B cell (primary cell): ENCODE measurements around the gene ZNF479. TPM values are rescaled to one million over a fixed set of nuclear protein-coding genes. Genes with fewer than 3 reads are reported as not detected.
"Not testable (repeated sequence)": the region's sequence is repeated elsewhere in the genome, so short reads cannot be mapped to it uniquely, and the experiment has no call there.

ENCODE experiments used
- ATAC-seq: fragments of 200-7000 bp; cut with Tn5 transposase; one replicate; pipeline ENCODE4 v1.10.0; 2021; ENCODE audit warnings: low read depth, mild to moderate bottlenecking, moderate number of reproducible peaks, moderate library complexity
- CTCF ChIA-PET: fragments of 350-600 bp; sonication (Branson Sonifier 250); formaldehyde crosslinking; loops from one replicate; lab custom pipeline; 2021; ENCODE audit warnings: antibody characterized with exemption, inconsistent platforms; lab: Charles Lee
- POLR2A ChIA-PET: fragments of 350-600 bp; sonication (Branson Sonifier 250); formaldehyde crosslinking; loops from one replicate; lab custom pipeline; 2021; ENCODE audit warnings: antibody characterized with exemption; lab: Charles Lee
- DNase-seq: peaks from one replicate; pipeline ENCODE4 v3.0.0; 2013
- H2AFZ ChIP-seq: 2 replicates; pipeline ENCODE4 v1.6.1; 2012; ENCODE audit warnings: mild to moderate bottlenecking, low read depth, low read length; ENCODE audit not compliant: insufficient read depth, poor library complexity, severe bottlenecking
- H3K27ac ChIP-seq, 2 donors: 1 replicate in 1 of 2; 2 replicates in 1 of 2; pipeline ENCODE4 v1.5.1; 2012 to 2013; ENCODE audit warnings: low read length in 2 of 2, mild to moderate bottlenecking in 2 of 2, moderate library complexity in 1 of 2
- H3K27me3 ChIP-seq, 4 experiments: fragments of 200-600 bp in 1 of 4; sonication (generic) in 1 of 4; replicated peaks in 1 of 4; 1 replicate in 2 of 4; 2 replicates in 2 of 4; pipeline versions ENCODE4 v1.6.1 to v1.7.0; 2013 to 2016; ENCODE audit warnings: low read length in 3 of 4, mild to moderate bottlenecking in 2 of 4, mixed read lengths in 1 of 4, moderate library complexity in 1 of 4; ENCODE audit not compliant: insufficient read depth in 4 of 4, control insufficient read depth in 3 of 4; ENCODE audit errors: control extremely low read depth in 1 of 4
- H3K36me3 ChIP-seq, 2 experiments: replicated peaks in 1 of 2; 1 replicate in 1 of 2; 2 replicates in 1 of 2; pipeline versions ENCODE4 v1.6.1 to v1.7.1; 2013; ENCODE audit warnings: low read length in 1 of 2; ENCODE audit not compliant: insufficient read depth in 2 of 2, control insufficient read depth in 1 of 2; ENCODE audit errors: control extremely low read depth in 1 of 2, extremely low read depth in 1 of 2
- H3K4me1 ChIP-seq, 2 donors: fragments of 200-600 bp in 1 of 2; sonication (generic) in 1 of 2; 1 replicate in 1 of 2; 2 replicates in 1 of 2; pipeline versions ENCODE4 v1.5.1 to v1.6.1; 2013 to 2017; ENCODE audit warnings: low read length in 2 of 2; ENCODE audit not compliant: control insufficient read depth in 2 of 2, insufficient read depth in 2 of 2
- H3K4me2 ChIP-seq: replicated peaks from 2 replicates; pipeline ENCODE3; 2012; ENCODE audit warnings: mild to moderate bottlenecking, low read depth, low read length; ENCODE audit not compliant: poor library complexity, severe bottlenecking
- H3K4me3 ChIP-seq, 5 experiments: fragments of 200-600 bp in 1 of 5; sonication (generic) in 1 of 5; 1 replicate in 3 of 5; 2 replicates in 2 of 5; pipeline versions ENCODE4 v1.5.1 to v1.7.0; 2011 to 2016; ENCODE audit warnings: low read length in 4 of 5, mild to moderate bottlenecking in 4 of 5, low read depth in 2 of 5, control low read depth in 1 of 5, moderate library complexity in 1 of 5; ENCODE audit not compliant: insufficient read depth in 1 of 5; ENCODE audit errors: control extremely low read depth in 1 of 5, extremely low read depth in 1 of 5
- H3K79me2 ChIP-seq: fragments of 200-600 bp; sonication (generic); one replicate; pipeline ENCODE4 v1.6.0; 2016; ENCODE audit warnings: low read length; ENCODE audit not compliant: control insufficient read depth, insufficient read depth
- H3K9ac ChIP-seq: fragments of 200-600 bp; sonication (generic); 2 replicates; pipeline ENCODE4 v1.6.1; 2017; ENCODE audit warnings: mild to moderate bottlenecking, low read length, moderate library complexity
- H3K9me3 ChIP-seq, 3 donors: one replicate each; pipeline versions ENCODE4 v1.6.1 to v1.7.1; 2013; ENCODE audit warnings: low read length in 2 of 3; ENCODE audit not compliant: control insufficient read depth in 2 of 3, insufficient read depth in 1 of 3; ENCODE audit errors: control extremely low read depth in 1 of 3
- H4K20me1 ChIP-seq: 2 replicates; pipeline ENCODE4 v1.6.0; 2012; ENCODE audit warnings: mild to moderate bottlenecking, low read length; ENCODE audit not compliant: insufficient read depth, control insufficient read depth, poor library complexity, severe bottlenecking
- H3K27ac Mint-ChIP-seq: one replicate; pipeline ENCODE4 v1.8.0; 2021; ENCODE audit warnings: mixed read lengths
- H3K27me3 Mint-ChIP-seq: one replicate; pipeline ENCODE4 v1.8.0; 2021; ENCODE audit warnings: mixed read lengths
- H3K4me1 Mint-ChIP-seq: one replicate; pipeline ENCODE4 v1.8.0; 2021; ENCODE audit warnings: mixed read lengths
- H3K4me3 Mint-ChIP-seq: one replicate; pipeline ENCODE4 v1.8.0; 2021; ENCODE audit warnings: mixed read lengths
- H3K9me3 Mint-ChIP-seq: one replicate; pipeline ENCODE4 v1.8.0; 2022; ENCODE audit warnings: mixed read lengths; ENCODE audit not compliant: insufficient read depth
- WGBS: methylation state at CpG from one replicate; pipeline ENCODE4 v1.1.5; 2013; ENCODE audit warnings: missing lambda C conversion rate; ENCODE audit not compliant: insufficient coverage; 5-methylcytosine and 5-hydroxymethylcytosine counted together
- intact Hi-C: fragments of 100-400 bp; cut with micrococcal nuclease; formaldehyde crosslinking; loops from one replicate; pipeline ENCODE4 v1.10.0; 2022
- polyA plus RNA-seq: library from polyadenylated mRNA; depleted of rRNA; stranded (reverse); fragments of >200 nt; gene quantifications from 2 replicates; pipeline ENCODE4 v1.2.3, GENCODE V29; 2012
- total RNA-seq, 2 donors: library from RNA; stranded (reverse); fragments of 120-200 nt in 1 of 2; gene quantifications; 1 replicate in 1 of 2; 2 replicates in 1 of 2; pipeline versions ENCODE4 v1.2.3 to v1.2.4, GENCODE V29; 2013 to 2022

The ZNF479 gene
- total and polyA plus RNA-seq, 2 donors (not counting 1 experiment from before 2014, with no cell fraction given) = not detected

GRCh38 chr7:57120123-57120784 is 12.0 kb downstream of the ZNF479 start:
- ATAC-seq, H3K4me2 ChIP-seq, POLR2A ChIA-PET, H3K9me3 ChIP-seq, H4K20me1 ChIP-seq, intact Hi-C loops, H3K36me3 ChIP-seq, H3K79me2 ChIP-seq, H2AFZ ChIP-seq, H3K9ac ChIP-seq, H3K27ac Mint-ChIP-seq, H3K27me3 ChIP-seq, H3K4me3 Mint-ChIP-seq, H3K4me1 Mint-ChIP-seq, CTCF ChIA-PET, H3K27ac ChIP-seq, DNase-seq, H3K4me3 ChIP-seq, H3K4me1 ChIP-seq, H3K9me3 Mint-ChIP-seq, H3K27me3 Mint-ChIP-seq: not testable (repeated sequence)
- no CpG with 5 or more reads among the region's 5 CpGs for WGBS
